ENCODE measurements around the gene MYH16.
"Not testable (repeated sequence)": the region's sequence is repeated elsewhere in the genome, so short reads cannot be mapped to it uniquely, and the experiment has no call there.

MYH16 gene

GRCh38 chr7:99272476-99273045 is at the start of gene MYH16:
Gene MYH16, plus strand, starts transcription at chr7:99272839.
- no peak for DNase-seq (ENCODE audit: low spot score)

- not testable (repeated sequence) for DNase-seq (ENCODE audit: low spot score)
Measured at GRCh38 chr7:99224263-99224898, 48.3 kb upstream of the MYH16 start.

GRCh38 chr7:99224899-99225265 is 47.8 kb upstream of the MYH16 start:
- DNase-seq (ENCODE audit: low spot score): no peak

- DNase-seq (ENCODE audit: low spot score): no peak
Measured at GRCh38 chr7:99229234-99229633, 43.4 kb upstream of the MYH16 start.

GRCh38 chr7:99232082-99232770 is 40.4 kb upstream of the MYH16 start:
- no peak for DNase-seq (ENCODE audit: low spot score)

GRCh38 chr7:99232955-99233354 is 39.7 kb upstream of the MYH16 start:
- not testable (repeated sequence) for DNase-seq (ENCODE audit: low spot score)

- no peak for DNase-seq (ENCODE audit: low spot score)
Measured at GRCh38 chr7:99234185-99234584, 38.5 kb upstream of the MYH16 start.

GRCh38 chr7:99235925-99236324 is 36.7 kb upstream of the MYH16 start:
- DNase-seq (ENCODE audit: low spot score): no peak

GRCh38 chr7:99237876-99238275 is 34.8 kb upstream of the MYH16 start:
- not testable (repeated sequence) for DNase-seq (ENCODE audit: low spot score)

GRCh38 chr7:99238558-99239341 is 33.9 kb upstream of the MYH16 start:
- DNase-seq (ENCODE audit: low spot score): no peak

- DNase-seq (ENCODE audit: low spot score): no peak
Measured at GRCh38 chr7:99242682-99243081, 30.0 kb upstream of the MYH16 start.

GRCh38 chr7:99243751-99244337 is 28.8 kb upstream of the MYH16 start:
- no peak for DNase-seq (ENCODE audit: low spot score)

- DNase-seq (ENCODE audit: low spot score): no peak
Measured at GRCh38 chr7:99244939-99245338, 27.7 kb upstream of the MYH16 start.

GRCh38 chr7:99248391-99249095 is 24.1 kb upstream of the MYH16 start:
- no peak for DNase-seq (ENCODE audit: low spot score)

- no peak for DNase-seq (ENCODE audit: low spot score)
Measured at GRCh38 chr7:99249985-99250575, 22.6 kb upstream of the MYH16 start.

GRCh38 chr7:99252166-99252895 is 20.3 kb upstream of the MYH16 start:
- no peak for DNase-seq (ENCODE audit: low spot score)

- no peak for DNase-seq (ENCODE audit: low spot score)
Measured at GRCh38 chr7:99253369-99253768, 19.3 kb upstream of the MYH16 start.

- DNase-seq (ENCODE audit: low spot score): no peak
Measured at GRCh38 chr7:99254390-99254789, 18.2 kb upstream of the MYH16 start.

GRCh38 chr7:99255463-99255862 is 17.2 kb upstream of the MYH16 start:
- DNase-seq (ENCODE audit: low spot score): no peak

- DNase-seq (ENCODE audit: low spot score): no peak
Measured at GRCh38 chr7:99257065-99257464, 15.6 kb upstream of the MYH16 start.

GRCh38 chr7:99257675-99258074 is 15.0 kb upstream of the MYH16 start:
- DNase-seq (ENCODE audit: low spot score): no peak
